Measurements from ENCODE around the gene RPS2.
A peak's percentile ranks its signal among the peaks of the same experiment; 100 is the strongest.

RPS2 gene

DNA sequence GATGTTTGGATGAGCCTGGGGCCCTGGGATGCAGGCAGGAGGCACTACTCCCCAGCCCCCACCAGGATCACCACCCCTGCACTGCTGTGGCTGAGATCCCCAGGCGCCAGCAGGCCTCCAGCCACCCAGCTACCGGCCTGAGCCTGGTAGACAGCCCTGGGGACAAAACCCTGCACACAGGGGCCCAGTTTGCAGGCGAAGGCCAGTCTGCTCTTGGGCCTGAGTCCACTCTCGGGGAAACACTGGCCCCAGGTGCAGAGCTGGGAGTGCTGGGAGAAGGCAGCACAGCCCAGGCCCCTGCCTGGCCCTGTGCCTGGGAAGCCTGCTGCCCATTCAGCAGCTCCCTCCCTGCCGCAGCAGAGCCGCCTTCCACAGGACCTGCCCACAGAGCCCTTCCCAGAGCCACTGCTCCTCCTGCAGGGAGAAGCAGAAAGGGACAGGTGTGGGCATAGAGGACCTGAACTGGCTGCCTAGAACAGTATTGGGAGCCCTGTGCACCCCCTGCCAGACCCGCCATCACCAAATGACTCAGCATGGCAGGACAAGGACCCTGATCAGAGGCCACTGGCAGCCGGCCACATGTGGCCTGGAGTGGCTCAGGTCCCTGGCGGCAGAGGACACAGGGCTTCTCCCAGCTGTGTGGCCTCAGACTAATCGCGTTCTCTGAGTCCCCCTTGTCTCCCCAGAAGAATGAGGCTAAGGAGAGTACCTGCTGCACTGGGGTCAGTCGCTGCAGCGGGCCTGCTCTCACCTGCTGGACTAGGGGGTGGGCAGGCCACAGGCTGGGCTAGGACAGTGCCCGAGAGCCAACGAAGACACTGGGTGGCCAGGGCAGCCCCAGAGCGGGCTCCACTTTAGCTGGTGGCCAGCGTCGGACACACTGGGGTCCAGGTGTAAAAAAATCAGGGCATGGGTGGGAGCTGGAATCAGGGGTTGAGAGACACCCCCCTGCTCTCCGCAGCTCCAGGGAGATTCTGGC, 32.3 kb downstream of the RPS2 start:
- TF ChIP-seq TSHZ2 (CRISPR knock-in tag; IDR thresholded peaks at IDR 0.05): no peak
- TF ChIP-seq POU6F1 (CRISPR knock-in tag; IDR thresholded peaks at IDR 0.05; ENCODE audit: borderline replicate concordance, low read depth): no peak
- peak; percentile 53 for ATAC-seq

GRCh38 chr16:1930338-1930720, 34.3 kb downstream of the RPS2 start:
- ATAC-seq: no peak
- TF ChIP-seq ESRRG (CRISPR knock-in tag; IDR thresholded peaks at IDR 0.05): no peak
- no peak for TF ChIP-seq BACH2 (CRISPR knock-in tag; IDR thresholded peaks at IDR 0.05; ENCODE audit: borderline replicate concordance)
- no peak for TF ChIP-seq OSR1 (CRISPR knock-in tag; IDR thresholded peaks at IDR 0.05)
- TF ChIP-seq, protein P1, sequence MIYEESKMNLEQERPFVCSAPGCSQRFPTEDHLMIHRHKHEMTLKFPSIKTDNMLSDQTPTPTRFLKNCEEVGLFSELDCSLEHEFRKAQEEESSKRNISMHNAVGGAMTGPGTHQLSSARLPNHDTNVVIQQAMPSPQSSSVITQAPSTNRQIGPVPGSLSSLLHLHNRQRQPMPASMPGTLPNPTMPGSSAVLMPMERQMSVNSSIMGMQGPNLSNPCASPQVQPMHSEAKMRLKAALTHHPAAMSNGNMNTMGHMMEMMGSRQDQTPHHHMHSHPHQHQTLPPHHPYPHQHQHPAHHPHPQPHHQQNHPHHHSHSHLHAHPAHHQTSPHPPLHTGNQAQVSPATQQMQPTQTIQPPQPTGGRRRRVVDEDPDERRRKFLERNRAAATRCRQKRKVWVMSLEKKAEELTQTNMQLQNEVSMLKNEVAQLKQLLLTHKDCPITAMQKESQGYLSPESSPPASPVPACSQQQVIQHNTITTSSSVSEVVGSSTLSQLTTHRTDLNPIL (CRISPR knock-in tag; IDR thresholded peaks at IDR 0.05; ENCODE audit: low read depth): no peak
- TF ChIP-seq ZC3H10 (CRISPR knock-in tag; IDR thresholded peaks at IDR 0.05): no peak
- TF ChIP-seq SNAI2 (CRISPR knock-in tag; IDR thresholded peaks at IDR 0.05): no peak
- no peak for TF ChIP-seq TCF4 (CRISPR knock-in tag; IDR thresholded peaks at IDR 0.05; ENCODE audit: borderline replicate concordance)
- no peak for TF ChIP-seq ZFP30 (CRISPR knock-in tag; IDR thresholded peaks at IDR 0.05)
- no peak for TF ChIP-seq ZNF70 (CRISPR knock-in tag; IDR thresholded peaks at IDR 0.05)
- no peak for TF ChIP-seq TSHZ2 (CRISPR knock-in tag; IDR thresholded peaks at IDR 0.05)
- TF ChIP-seq ZNF8 (CRISPR knock-in tag; IDR thresholded peaks at IDR 0.05): no peak
- no peak for TF ChIP-seq PATZ1 (CRISPR knock-in tag; IDR thresholded peaks at IDR 0.05; ENCODE audit: borderline replicate concordance)
- TF ChIP-seq ZFP3 (CRISPR knock-in tag; IDR thresholded peaks at IDR 0.05): no peak
- no peak for TF ChIP-seq POU6F1 (CRISPR knock-in tag; IDR thresholded peaks at IDR 0.05; ENCODE audit: borderline replicate concordance, low read depth)
- no peak for TF ChIP-seq TOX (CRISPR knock-in tag; IDR thresholded peaks at IDR 0.05; ENCODE audit: borderline replicate concordance)
- no peak for TF ChIP-seq CSDC2 (CRISPR knock-in tag; IDR thresholded peaks at IDR 0.05)

All from SK-N-SH treated with all-trans-retinoic acid at 6 μM for 48 hours (cell line).